Fibroblast of lung (primary cell): ENCODE measurements around the gene SCN3A. TPM values are rescaled to one million over a fixed set of nuclear protein-coding genes. Genes with fewer than 3 reads are reported as not detected.

Experiments used
- DNase-seq, 2 donors: peaks; one replicate each; pipeline versions ENCODE4 v3.0.0 to v3.0.0-alpha.2; 2010; ENCODE audit warnings: low read depth in 2 of 2
- H2AFZ ChIP-seq: 2 replicates; pipeline ENCODE4 v1.5.1; 2012; ENCODE audit warnings: low read length, control low read depth, inconsistent platforms
- H3K27ac ChIP-seq: 2 replicates; pipeline ENCODE4 v1.5.1; 2011; ENCODE audit warnings: low read length, control low read depth; ENCODE audit not compliant: insufficient read depth
- H3K27me3 ChIP-seq: 2 replicates; pipeline ENCODE4 v1.5.1; 2011; ENCODE audit warnings: mild to moderate bottlenecking, low read length; ENCODE audit not compliant: control insufficient read depth, insufficient read depth
- H3K36me3 ChIP-seq: 2 replicates; pipeline ENCODE4 v1.5.1; 2011; ENCODE audit warnings: low read length; ENCODE audit not compliant: control insufficient read depth, insufficient read depth
- H3K4me1 ChIP-seq: 2 replicates; pipeline ENCODE4 v1.5.1; 2011; ENCODE audit warnings: low read length; ENCODE audit not compliant: control insufficient read depth, insufficient read depth; ENCODE audit errors: extremely low read depth
- H3K4me2 ChIP-seq: 2 replicates; pipeline ENCODE4 v1.5.1; 2011; ENCODE audit warnings: low read length, control low read depth; ENCODE audit not compliant: insufficient read depth; ENCODE audit errors: extremely low read depth
- H3K4me3 ChIP-seq, 4 experiments: fragments of 200-600 bp in 1 of 4; sonication (generic) in 1 of 4; replicated peaks in 1 of 4; 2 replicates each; pipeline ENCODE4 v1.5.1; 2011 to 2016; ENCODE audit warnings: low read length in 4 of 4, low read depth in 3 of 4, mild to moderate bottlenecking in 3 of 4, control low read depth in 2 of 4, inconsistent platforms in 1 of 4, mixed read lengths in 1 of 4; ENCODE audit not compliant: insufficient read depth in 1 of 4; ENCODE audit errors: control extremely low read depth in 1 of 4
- H3K79me2 ChIP-seq: 2 replicates; pipeline ENCODE4 v1.5.1; 2012; ENCODE audit warnings: mild to moderate bottlenecking, low read length, inconsistent platforms; ENCODE audit not compliant: control insufficient read depth, insufficient read depth
- H3K9ac ChIP-seq: 2 replicates; pipeline ENCODE4 v1.5.1; 2011; ENCODE audit warnings: mild to moderate bottlenecking, low read length, control low read depth; ENCODE audit not compliant: insufficient read depth
- H3K9me3 ChIP-seq: 2 replicates; pipeline ENCODE4 v1.5.1; 2012; ENCODE audit warnings: low read depth, low read length; ENCODE audit not compliant: control insufficient read depth, insufficient read depth
- H4K20me1 ChIP-seq: 2 replicates; pipeline ENCODE4 v1.5.1; 2011; ENCODE audit warnings: low read length; ENCODE audit not compliant: control insufficient read depth, insufficient read depth; ENCODE audit errors: extremely low read depth
- CTCF ChIP-seq, 2 donors: IDR thresholded peaks in 1 of 2; conservative IDR thresholded peaks in 1 of 2; 1 replicate in 1 of 2; 2 replicates in 1 of 2; pipeline ENCODE4 v1.5.1; 2011 to 2012; ENCODE audit warnings: low read length in 2 of 2, control low read depth in 1 of 2, inconsistent platforms in 1 of 2, low read depth in 1 of 2, mild to moderate bottlenecking in 1 of 2
- EZH2 ChIP-seq: IDR thresholded peaks from 2 replicates; pipeline ENCODE4 v1.5.1; 2012; ENCODE audit warnings: low read length, control low read depth, mild to moderate bottlenecking; ENCODE audit errors: missing control alignments
- polyA plus RNA-seq, 2 donors: library from polyadenylated mRNA; depleted of rRNA in 1 of 2; stranded (reverse) in 1 of 2; unstranded in 1 of 2; fragments of >200 nt; gene quantifications; 2 replicates each; pipeline ENCODE4 v1.2.1, GENCODE V29; 2011 to 2012; ENCODE audit warnings: missing spikeins in 1 of 2
- total RNA-seq: library from RNA; depleted of rRNA; stranded (reverse); fragments of >200 nt; gene quantifications from 2 replicates; pipeline ENCODE4 v1.2.1, GENCODE V29; 2014

SCN3A gene
- total and polyA plus RNA-seq, 2 donors (not counting 1 experiment from before 2014, with no cell fraction given) = 0.14 to 0.33 TPM

GRCh38 chr2:165237056-165237455 lies 33.2 kb upstream of the SCN3A start:
- H3K4me3 ChIP-seq = no peak overlapping the region
- DNase-seq = no peak
- H3K9me3 ChIP-seq = no peaks in the 10 kb centered on the region
- no peak for TF ChIP-seq CTCF (conservative IDR thresholded peaks at IDR 0.05 in 1 of 2, IDR thresholded peaks at IDR 0.05 in 1 of 2; ENCODE audit: low read depth in 1 of 2, low read length in 2 of 2)
- no peak for TF ChIP-seq EZH2
- no peak overlapping the region for H2AFZ ChIP-seq
- no peaks in the 10 kb centered on the region for H3K4me1 ChIP-seq
- no peaks in the 10 kb centered on the region for H3K79me2 ChIP-seq
- H3K36me3 ChIP-seq = no peaks in the 10 kb centered on the region
- no peaks in the 10 kb centered on the region for H3K27me3 ChIP-seq
- H3K4me2 ChIP-seq = no peak overlapping the region
- H3K9ac ChIP-seq = no peak overlapping the region
- no peak overlapping the region for H3K27ac ChIP-seq
- H4K20me1 ChIP-seq = no peaks in the 10 kb centered on the region

- DNase-seq = no peak
- Histone ChIP-seq H3K27ac (no peak overlapping the region), H3K79me2 (no peaks in the 10 kb centered on the region), H3K4me2 (no peak overlapping the region), H3K4me3 (no peak overlapping the region), H2AFZ (no peak overlapping the region), H3K36me3 (no peaks in the 10 kb centered on the region), H3K9ac (no peak overlapping the region), H3K9me3 (no peaks in the 10 kb centered on the region), H3K4me1 (no peaks in the 10 kb centered on the region), H4K20me1 (no peaks in the 10 kb centered on the region), H3K27me3 (no peaks in the 10 kb centered on the region)
- TF ChIP-seq EZH2 = no peak
- no peak for TF ChIP-seq CTCF (conservative IDR thresholded peaks at IDR 0.05 in 1 of 2, IDR thresholded peaks at IDR 0.05 in 1 of 2; ENCODE audit: low read depth in 1 of 2, low read length in 2 of 2)
Measured at GRCh38 chr2:165227571-165227970, 23.7 kb upstream of the SCN3A start.

GRCh38 chr2:165224941-165225340 lies 21.1 kb upstream of the SCN3A start:
- no peaks in the 10 kb centered on the region for H3K4me1 ChIP-seq
- no peak overlapping the region for H3K27ac ChIP-seq
- no peaks in the 10 kb centered on the region for H3K9me3 ChIP-seq
- H3K9ac ChIP-seq = no peak overlapping the region
- H3K4me2 ChIP-seq = no peak overlapping the region
- H3K27me3 ChIP-seq = no peaks in the 10 kb centered on the region
- no peak for TF ChIP-seq EZH2
- TF ChIP-seq CTCF (conservative IDR thresholded peaks at IDR 0.05 in 1 of 2, IDR thresholded peaks at IDR 0.05 in 1 of 2; ENCODE audit: low read depth in 1 of 2, low read length in 2 of 2) = no peak
- no peak overlapping the region for H2AFZ ChIP-seq
- no peak overlapping the region for H3K4me3 ChIP-seq
- H4K20me1 ChIP-seq = no peaks in the 10 kb centered on the region
- DNase-seq = no peak
- H3K79me2 ChIP-seq = no peaks in the 10 kb centered on the region
- H3K36me3 ChIP-seq = no peaks in the 10 kb centered on the region
